ENCODE data around the gene SENP5. TPM values are rescaled to one million over a fixed set of nuclear protein-coding genes. Genes with fewer than 3 reads are reported as not detected.
"Not testable (repeated sequence)": the region's sequence is repeated elsewhere in the genome, so short reads cannot be mapped to it uniquely, and the experiment has no call there.

SENP5 gene
- total RNA-seq, 1 donor from 2014 or later = 36.2 TPM

- no peak overlapping the region for H3K27ac Mint-ChIP-seq (ENCODE audit: unreplicated experiment)
- no peaks in the 10 kb centered on the region for H3K27me3 Mint-ChIP-seq (ENCODE audit: low read depth)
- no peak overlapping the region for H3K4me3 Mint-ChIP-seq (ENCODE audit: unreplicated experiment)
- no peaks in the 10 kb centered on the region for H3K9me3 Mint-ChIP-seq (ENCODE audit: low read depth)
- H3K36me3 Mint-ChIP-seq (ENCODE audit: low read depth) = no peaks in the 10 kb centered on the region
- no peaks in the 10 kb centered on the region for H3K4me1 Mint-ChIP-seq (ENCODE audit: low read depth)
- no peak for DNase-seq (ENCODE audit: low spot score)
- TF ChIP-seq, protein P1, sequence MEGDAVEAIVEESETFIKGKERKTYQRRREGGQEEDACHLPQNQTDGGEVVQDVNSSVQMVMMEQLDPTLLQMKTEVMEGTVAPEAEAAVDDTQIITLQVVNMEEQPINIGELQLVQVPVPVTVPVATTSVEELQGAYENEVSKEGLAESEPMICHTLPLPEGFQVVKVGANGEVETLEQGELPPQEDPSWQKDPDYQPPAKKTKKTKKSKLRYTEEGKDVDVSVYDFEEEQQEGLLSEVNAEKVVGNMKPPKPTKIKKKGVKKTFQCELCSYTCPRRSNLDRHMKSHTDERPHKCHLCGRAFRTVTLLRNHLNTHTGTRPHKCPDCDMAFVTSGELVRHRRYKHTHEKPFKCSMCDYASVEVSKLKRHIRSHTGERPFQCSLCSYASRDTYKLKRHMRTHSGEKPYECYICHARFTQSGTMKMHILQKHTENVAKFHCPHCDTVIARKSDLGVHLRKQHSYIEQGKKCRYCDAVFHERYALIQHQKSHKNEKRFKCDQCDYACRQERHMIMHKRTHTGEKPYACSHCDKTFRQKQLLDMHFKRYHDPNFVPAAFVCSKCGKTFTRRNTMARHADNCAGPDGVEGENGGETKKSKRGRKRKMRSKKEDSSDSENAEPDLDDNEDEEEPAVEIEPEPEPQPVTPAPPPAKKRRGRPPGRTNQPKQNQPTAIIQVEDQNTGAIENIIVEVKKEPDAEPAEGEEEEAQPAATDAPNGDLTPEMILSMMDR (IDR thresholded peaks at IDR 0.05) = no peak
These were observed 24.9 kb upstream of the SENP5 start for GRCh38 chr3:196842567-196843434.

GRCh38 chr3:196843435-196844110, 24.1 kb upstream of the SENP5 start:
- Mint-ChIP-seq H3K4me1 (ENCODE audit: low read depth) (no peaks in the 10 kb centered on the region), H3K27me3 (ENCODE audit: low read depth) (no peaks in the 10 kb centered on the region), H3K27ac (ENCODE audit: unreplicated experiment) (no peak overlapping the region), H3K4me3 (ENCODE audit: unreplicated experiment) (no peak overlapping the region), H3K9me3 (ENCODE audit: low read depth) (no peaks in the 10 kb centered on the region), H3K36me3 (ENCODE audit: low read depth) (no peaks in the 10 kb centered on the region)
- no peak for DNase-seq (ENCODE audit: low spot score)
- TF ChIP-seq, protein P1 (IDR thresholded peaks at IDR 0.05) = no peak

DNA sequence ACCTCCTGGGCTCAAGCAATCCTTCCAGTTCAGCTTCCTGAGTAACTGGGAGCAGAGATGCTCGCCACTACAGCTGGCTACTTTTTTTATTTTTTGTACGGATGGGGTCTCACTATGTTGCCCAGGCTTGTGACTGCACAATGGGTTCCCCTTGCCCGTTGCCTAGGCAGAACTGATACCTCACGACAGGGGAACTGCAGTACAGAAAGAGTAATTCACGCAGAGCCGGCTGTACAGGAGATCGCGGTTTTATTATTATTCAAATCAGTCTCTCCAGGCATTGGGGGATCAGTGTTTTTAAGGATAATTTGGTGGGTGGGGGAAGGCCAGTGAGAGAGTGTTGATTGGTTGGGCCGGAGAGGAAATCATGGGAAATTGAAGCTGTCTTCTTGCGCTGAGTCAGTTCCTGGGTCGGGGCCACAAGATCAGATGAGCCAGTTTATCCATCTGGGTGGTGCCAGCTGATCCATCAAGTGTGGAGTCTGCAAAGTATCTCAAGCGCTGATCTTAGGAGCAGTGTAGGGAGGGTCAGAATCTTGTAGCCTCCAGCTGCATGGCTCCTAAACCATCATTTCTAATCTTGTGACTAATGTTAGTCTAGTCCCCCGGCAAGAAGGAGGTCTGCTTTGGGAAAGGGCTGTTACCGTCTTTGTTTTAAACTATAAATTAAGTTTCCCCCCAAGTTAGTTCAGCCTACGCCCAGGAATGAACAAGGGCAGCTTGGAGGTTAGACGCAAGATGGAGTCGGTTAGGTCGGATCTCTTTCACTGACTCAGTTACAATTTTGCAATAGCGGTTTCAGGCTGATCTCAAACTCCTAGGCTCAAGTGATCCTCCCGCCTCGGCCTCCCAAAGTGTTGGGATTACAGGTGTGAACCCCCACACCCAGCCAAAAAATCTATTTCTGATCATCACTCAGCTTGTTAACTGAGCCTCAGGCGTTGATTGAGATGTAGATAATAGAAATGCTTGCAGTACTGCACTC, 23.2 kb upstream of the SENP5 start:
- not testable (repeated sequence) for H3K4me3 Mint-ChIP-seq (ENCODE audit: unreplicated experiment); DNase-seq (ENCODE audit: low spot score); H3K27me3 Mint-ChIP-seq (ENCODE audit: low read depth); H3K36me3 Mint-ChIP-seq (ENCODE audit: low read depth); H3K27ac Mint-ChIP-seq (ENCODE audit: unreplicated experiment); H3K4me1 Mint-ChIP-seq (ENCODE audit: low read depth); H3K9me3 Mint-ChIP-seq (ENCODE audit: low read depth)

- H3K27me3 Mint-ChIP-seq (ENCODE audit: low read depth); H3K36me3 Mint-ChIP-seq (ENCODE audit: low read depth); H3K27ac Mint-ChIP-seq (ENCODE audit: unreplicated experiment); H3K4me1 Mint-ChIP-seq (ENCODE audit: low read depth); H3K4me3 Mint-ChIP-seq (ENCODE audit: unreplicated experiment); H3K9me3 Mint-ChIP-seq (ENCODE audit: low read depth); DNase-seq (ENCODE audit: low spot score): not testable (repeated sequence)
These were observed 19.3 kb upstream of the SENP5 start for GRCh38 chr3:196848375-196848774.

DNA sequence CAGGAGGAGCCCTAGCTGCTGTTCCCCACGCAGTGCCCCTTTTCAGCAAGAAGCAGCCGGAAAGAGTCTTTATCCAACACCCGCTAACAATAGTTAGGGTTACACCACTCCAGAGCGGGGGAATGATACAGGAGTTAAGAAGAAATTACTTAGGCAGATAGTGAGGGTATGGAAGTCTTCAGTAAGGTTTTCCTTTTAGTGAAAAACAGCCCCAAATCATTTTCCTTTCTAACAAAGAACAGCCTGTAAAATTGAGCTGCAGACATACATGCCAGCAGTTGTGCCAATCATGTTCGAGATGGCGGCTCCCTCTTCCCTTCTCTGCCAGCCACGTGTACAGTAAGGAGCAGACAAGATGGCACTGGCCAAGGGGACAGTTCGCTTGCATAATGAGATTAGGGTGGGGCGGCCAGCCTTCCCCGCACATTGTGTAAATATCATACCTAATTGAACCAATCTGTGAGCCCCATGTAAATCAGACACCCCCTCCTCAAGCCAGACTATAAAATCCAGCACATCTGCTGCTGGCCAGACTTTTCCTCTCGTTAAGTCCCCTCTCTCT, 18.5 kb upstream of the SENP5 start:
- Mint-ChIP-seq H3K4me3 (ENCODE audit: unreplicated experiment) (no peak overlapping the region), H3K4me1 (ENCODE audit: low read depth) (no peaks in the 10 kb centered on the region), H3K27me3 (ENCODE audit: low read depth) (no peaks in the 10 kb centered on the region), H3K36me3 (ENCODE audit: low read depth) (no peaks in the 10 kb centered on the region), H3K27ac (ENCODE audit: unreplicated experiment) (no peak overlapping the region), H3K9me3 (ENCODE audit: low read depth) (no peaks in the 10 kb centered on the region)
- DNase-seq (ENCODE audit: low spot score) = no peak
- TF ChIP-seq, protein P1 (IDR thresholded peaks at IDR 0.05) = no peak

DNA sequence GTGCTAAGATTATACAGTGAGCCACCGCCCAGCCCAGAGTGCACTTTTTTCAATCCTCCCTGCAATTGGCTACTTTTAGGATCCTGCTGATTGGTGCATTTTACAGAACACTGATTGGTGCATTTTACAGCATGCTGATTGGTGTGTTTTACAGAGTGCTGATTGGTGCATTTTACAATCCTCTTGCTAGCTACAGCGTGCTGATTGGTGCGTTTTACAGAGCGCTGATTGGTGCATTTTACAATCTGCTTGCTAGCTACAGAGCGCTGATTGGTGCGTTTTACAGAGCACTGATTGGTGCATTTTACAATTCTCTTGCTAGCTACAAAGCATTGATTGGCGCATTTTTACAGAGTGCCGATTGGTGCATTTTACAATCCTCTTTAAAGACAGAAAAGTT, 4.7 kb upstream of the SENP5 start:
- not testable (repeated sequence) for H3K36me3 Mint-ChIP-seq (ENCODE audit: low read depth); H3K4me1 Mint-ChIP-seq (ENCODE audit: low read depth); H3K4me3 Mint-ChIP-seq (ENCODE audit: unreplicated experiment); DNase-seq (ENCODE audit: low spot score); H3K27ac Mint-ChIP-seq (ENCODE audit: unreplicated experiment); H3K27me3 Mint-ChIP-seq (ENCODE audit: low read depth); H3K9me3 Mint-ChIP-seq (ENCODE audit: low read depth)
